B cell (primary cell): ENCODE measurements around the gene MAIP1. TPM values are rescaled to one million over a fixed set of nuclear protein-coding genes. Genes with fewer than 3 reads are reported as not detected.
A peak's percentile ranks its signal among the peaks of the same experiment; 100 is the strongest.
"Not testable (repeated sequence)": the region's sequence is repeated elsewhere in the genome, so short reads cannot be mapped to it uniquely, and the experiment has no call there.

ENCODE experiments used
- ATAC-seq: fragments of 200-7000 bp; cut with Tn5 transposase; one replicate; pipeline ENCODE4 v1.10.0; 2021; ENCODE audit warnings: low read depth, mild to moderate bottlenecking, moderate number of reproducible peaks, moderate library complexity
- CTCF ChIA-PET: fragments of 350-600 bp; sonication (Branson Sonifier 250); formaldehyde crosslinking; loops from one replicate; lab custom pipeline; 2021; ENCODE audit warnings: antibody characterized with exemption, inconsistent platforms; lab: Charles Lee
- POLR2A ChIA-PET: fragments of 350-600 bp; sonication (Branson Sonifier 250); formaldehyde crosslinking; loops from one replicate; lab custom pipeline; 2021; ENCODE audit warnings: antibody characterized with exemption; lab: Charles Lee
- DNase-seq: peaks from one replicate; pipeline ENCODE4 v3.0.0; 2013
- H2AFZ ChIP-seq: 2 replicates; pipeline ENCODE4 v1.6.1; 2012; ENCODE audit warnings: mild to moderate bottlenecking, low read depth, low read length; ENCODE audit not compliant: insufficient read depth, poor library complexity, severe bottlenecking
- H3K27ac ChIP-seq, 2 donors: 1 replicate in 1 of 2; 2 replicates in 1 of 2; pipeline ENCODE4 v1.5.1; 2012 to 2013; ENCODE audit warnings: low read length in 2 of 2, mild to moderate bottlenecking in 2 of 2, moderate library complexity in 1 of 2
- H3K27me3 ChIP-seq, 4 experiments: fragments of 200-600 bp in 1 of 4; sonication (generic) in 1 of 4; replicated peaks in 1 of 4; 1 replicate in 2 of 4; 2 replicates in 2 of 4; pipeline versions ENCODE4 v1.6.1 to v1.7.0; 2013 to 2016; ENCODE audit warnings: low read length in 3 of 4, mild to moderate bottlenecking in 2 of 4, mixed read lengths in 1 of 4, moderate library complexity in 1 of 4; ENCODE audit not compliant: insufficient read depth in 4 of 4, control insufficient read depth in 3 of 4; ENCODE audit errors: control extremely low read depth in 1 of 4
- H3K36me3 ChIP-seq, 2 experiments: replicated peaks in 1 of 2; 1 replicate in 1 of 2; 2 replicates in 1 of 2; pipeline versions ENCODE4 v1.6.1 to v1.7.1; 2013; ENCODE audit warnings: low read length in 1 of 2; ENCODE audit not compliant: insufficient read depth in 2 of 2, control insufficient read depth in 1 of 2; ENCODE audit errors: control extremely low read depth in 1 of 2, extremely low read depth in 1 of 2
- H3K4me1 ChIP-seq, 2 donors: fragments of 200-600 bp in 1 of 2; sonication (generic) in 1 of 2; 1 replicate in 1 of 2; 2 replicates in 1 of 2; pipeline versions ENCODE4 v1.5.1 to v1.6.1; 2013 to 2017; ENCODE audit warnings: low read length in 2 of 2; ENCODE audit not compliant: control insufficient read depth in 2 of 2, insufficient read depth in 2 of 2
- H3K4me2 ChIP-seq: replicated peaks from 2 replicates; pipeline ENCODE3; 2012; ENCODE audit warnings: mild to moderate bottlenecking, low read depth, low read length; ENCODE audit not compliant: poor library complexity, severe bottlenecking
- H3K4me3 ChIP-seq, 5 experiments: fragments of 200-600 bp in 1 of 5; sonication (generic) in 1 of 5; 1 replicate in 3 of 5; 2 replicates in 2 of 5; pipeline versions ENCODE4 v1.5.1 to v1.7.0; 2011 to 2016; ENCODE audit warnings: low read length in 4 of 5, mild to moderate bottlenecking in 4 of 5, low read depth in 2 of 5, control low read depth in 1 of 5, moderate library complexity in 1 of 5; ENCODE audit not compliant: insufficient read depth in 1 of 5; ENCODE audit errors: control extremely low read depth in 1 of 5, extremely low read depth in 1 of 5
- H3K79me2 ChIP-seq: fragments of 200-600 bp; sonication (generic); one replicate; pipeline ENCODE4 v1.6.0; 2016; ENCODE audit warnings: low read length; ENCODE audit not compliant: control insufficient read depth, insufficient read depth
- H3K9ac ChIP-seq: fragments of 200-600 bp; sonication (generic); 2 replicates; pipeline ENCODE4 v1.6.1; 2017; ENCODE audit warnings: mild to moderate bottlenecking, low read length, moderate library complexity
- H3K9me3 ChIP-seq, 3 donors: one replicate each; pipeline versions ENCODE4 v1.6.1 to v1.7.1; 2013; ENCODE audit warnings: low read length in 2 of 3; ENCODE audit not compliant: control insufficient read depth in 2 of 3, insufficient read depth in 1 of 3; ENCODE audit errors: control extremely low read depth in 1 of 3
- H4K20me1 ChIP-seq: 2 replicates; pipeline ENCODE4 v1.6.0; 2012; ENCODE audit warnings: mild to moderate bottlenecking, low read length; ENCODE audit not compliant: insufficient read depth, control insufficient read depth, poor library complexity, severe bottlenecking
- H3K27ac Mint-ChIP-seq: one replicate; pipeline ENCODE4 v1.8.0; 2021; ENCODE audit warnings: mixed read lengths
- H3K27me3 Mint-ChIP-seq: one replicate; pipeline ENCODE4 v1.8.0; 2021; ENCODE audit warnings: mixed read lengths
- H3K4me1 Mint-ChIP-seq: one replicate; pipeline ENCODE4 v1.8.0; 2021; ENCODE audit warnings: mixed read lengths
- H3K4me3 Mint-ChIP-seq: one replicate; pipeline ENCODE4 v1.8.0; 2021; ENCODE audit warnings: mixed read lengths
- H3K9me3 Mint-ChIP-seq: one replicate; pipeline ENCODE4 v1.8.0; 2022; ENCODE audit warnings: mixed read lengths; ENCODE audit not compliant: insufficient read depth
- EZH2 ChIP-seq: IDR thresholded peaks from 2 replicates; pipeline ENCODE4 v1.6.1; 2012; ENCODE audit warnings: borderline replicate concordance, low read depth, mild to moderate bottlenecking, moderate library complexity, low read length; ENCODE audit not compliant: insufficient read depth, poor library complexity, severe bottlenecking
- WGBS: methylation state at CpG from one replicate; pipeline ENCODE4 v1.1.5; 2013; ENCODE audit warnings: missing lambda C conversion rate; ENCODE audit not compliant: insufficient coverage; 5-methylcytosine and 5-hydroxymethylcytosine counted together
- intact Hi-C: fragments of 100-400 bp; cut with micrococcal nuclease; formaldehyde crosslinking; loops from one replicate; pipeline ENCODE4 v1.10.0; 2022
- polyA plus RNA-seq: library from polyadenylated mRNA; depleted of rRNA; stranded (reverse); fragments of >200 nt; gene quantifications from 2 replicates; pipeline ENCODE4 v1.2.3, GENCODE V29; 2012
- total RNA-seq, 2 donors: library from RNA; stranded (reverse); fragments of 120-200 nt in 1 of 2; gene quantifications; 1 replicate in 1 of 2; 2 replicates in 1 of 2; pipeline versions ENCODE4 v1.2.3 to v1.2.4, GENCODE V29; 2013 to 2022
- TF ChIP-seq, protein P1 (sequence below): fragments of 200-600 bp; IDR thresholded peaks from one replicate; pipeline ENCODE4 v1.8.0; 2022; ENCODE audit warnings: antibody characterized with exemption, mild to moderate bottlenecking

MAIP1 gene
- total and polyA plus RNA-seq, 2 donors (not counting 1 experiment from before 2014, with no cell fraction given), result 14.4 to 15.8 TPM

GRCh38 chr2:199912553-199913114, 42.7 kb upstream of the MAIP1 start:
- H3K27me3 Mint-ChIP-seq, H3K27ac ChIP-seq, H3K27me3 ChIP-seq, H3K9me3 Mint-ChIP-seq, CTCF ChIA-PET, H4K20me1 ChIP-seq, ATAC-seq, POLR2A ChIA-PET, DNase-seq, H2AFZ ChIP-seq, H3K9me3 ChIP-seq, H3K9ac ChIP-seq, H3K36me3 ChIP-seq, H3K27ac Mint-ChIP-seq: not testable (repeated sequence)
- H3K4me1 ChIP-seq, result peaks cover 4 to 21% of the 10 kb centered on the region in 2 donors
- H3K4me3 Mint-ChIP-seq, result peak overlapping the region; percentile 29
- H3K4me1 Mint-ChIP-seq, result peaks cover 36% of the 10 kb centered on the region
- H3K4me3 ChIP-seq, result peak overlapping the region in 2 of 5 experiments; percentile 80 to 87
- intact Hi-C loops, result loop anchor here (5.0 kb wide), 2 partner anchors 1270 to 1865 kb away; partner anchors contain the start of gene CASP10
- 100% methylated on average over 8 of the region's 12 CpGs for WGBS
- H3K4me2 ChIP-seq, result peak overlapping the region; percentile 84
- peaks cover 54% of the 10 kb centered on the region for H3K79me2 ChIP-seq

GRCh38 chr2:199914372-199914958, 40.9 kb upstream of the MAIP1 start:
- no peak overlapping the region for H3K27ac ChIP-seq
- POLR2A ChIA-PET, result no interaction called here

More at GRCh38 chr2:199914372-199914958, 40.9 kb upstream of the MAIP1 start:
- Histone ChIP-seq H2AFZ (no peak overlapping the region), H3K4me2 (no peak overlapping the region), H3K4me3 (no peak overlapping the region), H3K79me2 (peaks cover 68% of the 10 kb centered on the region), H3K4me1 (peaks cover 4 to 21% of the 10 kb centered on the region in 2 donors), H3K9me3 (peaks cover 0 to 8% (median 3%) of the 10 kb centered on the region in 3 donors), H4K20me1 (peaks cover 2% of the 10 kb centered on the region), H3K36me3 (peaks cover 0 to 6% of the 10 kb centered on the region in 2 experiments), H3K9ac (no peak overlapping the region), H3K27me3 (no peaks in the 10 kb centered on the region)
- DNase-seq (no peak), ATAC-seq (no peak)
- intact Hi-C loops, result loop anchor here (5.0 kb wide), 2 partner anchors 1268 to 1863 kb away; partner anchors contain the start of gene CASP10
- Mint-ChIP-seq H3K27ac (no peak overlapping the region), H3K4me3 (no peak overlapping the region), H3K27me3 (no peaks in the 10 kb centered on the region), H3K4me1 (peaks cover 33% of the 10 kb centered on the region), H3K9me3 (no peaks in the 10 kb centered on the region)
- CTCF ChIA-PET, result no interaction called here
- WGBS, result 25% methylated on average over 1 of the region's 2 CpGs
- TF ChIP-seq, protein P1, sequence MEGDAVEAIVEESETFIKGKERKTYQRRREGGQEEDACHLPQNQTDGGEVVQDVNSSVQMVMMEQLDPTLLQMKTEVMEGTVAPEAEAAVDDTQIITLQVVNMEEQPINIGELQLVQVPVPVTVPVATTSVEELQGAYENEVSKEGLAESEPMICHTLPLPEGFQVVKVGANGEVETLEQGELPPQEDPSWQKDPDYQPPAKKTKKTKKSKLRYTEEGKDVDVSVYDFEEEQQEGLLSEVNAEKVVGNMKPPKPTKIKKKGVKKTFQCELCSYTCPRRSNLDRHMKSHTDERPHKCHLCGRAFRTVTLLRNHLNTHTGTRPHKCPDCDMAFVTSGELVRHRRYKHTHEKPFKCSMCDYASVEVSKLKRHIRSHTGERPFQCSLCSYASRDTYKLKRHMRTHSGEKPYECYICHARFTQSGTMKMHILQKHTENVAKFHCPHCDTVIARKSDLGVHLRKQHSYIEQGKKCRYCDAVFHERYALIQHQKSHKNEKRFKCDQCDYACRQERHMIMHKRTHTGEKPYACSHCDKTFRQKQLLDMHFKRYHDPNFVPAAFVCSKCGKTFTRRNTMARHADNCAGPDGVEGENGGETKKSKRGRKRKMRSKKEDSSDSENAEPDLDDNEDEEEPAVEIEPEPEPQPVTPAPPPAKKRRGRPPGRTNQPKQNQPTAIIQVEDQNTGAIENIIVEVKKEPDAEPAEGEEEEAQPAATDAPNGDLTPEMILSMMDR, result no peak
- no peak for TF ChIP-seq EZH2
